CD8-positive, alpha-beta memory T cell (primary cell): ENCODE data around the gene OS9. TPM values are rescaled to one million over a fixed set of nuclear protein-coding genes. Genes with fewer than 3 reads are reported as not detected.
A peak's percentile ranks its signal among the peaks of the same experiment; 100 is the strongest.

ENCODE experiments used
- CTCF ChIA-PET: fragments of 350-600 bp; sonication (Branson Sonifier 250); formaldehyde crosslinking; loops from one replicate; lab custom pipeline; 2021; ENCODE audit warnings: antibody characterized with exemption; lab: Charles Lee
- POLR2A ChIA-PET: fragments of 350-600 bp; sonication (Branson Sonifier 250); formaldehyde crosslinking; loops from one replicate; lab custom pipeline; 2021; ENCODE audit warnings: antibody characterized with exemption; lab: Charles Lee
- DNase-seq, 5 donors: peaks; one replicate each; pipeline versions ENCODE4 v3.0.0 to v3.0.0-alpha.2; 2020 to 2022; ENCODE audit warnings: mixed read lengths in 1 of 5
- H3K27ac ChIP-seq: one replicate; pipeline ENCODE4 v1.7.0; 2013; ENCODE audit warnings: low read depth, mild to moderate bottlenecking, low read length, moderate library complexity
- H3K27me3 ChIP-seq: 2 replicates; pipeline ENCODE4 v1.7.0; 2013; ENCODE audit warnings: low read length, mild to moderate bottlenecking; ENCODE audit not compliant: insufficient read depth, poor library complexity, severe bottlenecking
- H3K36me3 ChIP-seq: 2 replicates; pipeline ENCODE4 v1.7.0; 2013; ENCODE audit warnings: mild to moderate bottlenecking, low read length, moderate library complexity; ENCODE audit not compliant: insufficient read depth
- H3K4me1 ChIP-seq: 2 replicates; pipeline ENCODE4 v1.7.0; 2013; ENCODE audit warnings: mild to moderate bottlenecking, low read length, moderate library complexity; ENCODE audit not compliant: insufficient read depth
- H3K4me3 ChIP-seq: 2 replicates; pipeline ENCODE4 v1.7.0; 2013; ENCODE audit warnings: mild to moderate bottlenecking, low read length
- H3K9me3 ChIP-seq: 2 replicates; pipeline ENCODE4 v1.7.0; 2013; ENCODE audit warnings: mild to moderate bottlenecking, low read length
- H3K27ac Mint-ChIP-seq, 8 donors: one replicate each; pipeline ENCODE4 v1.8.0; 2020 to 2021; ENCODE audit warnings: mixed read lengths in 8 of 8, mild to moderate bottlenecking in 6 of 8, inconsistent platforms in 3 of 8, moderate library complexity in 3 of 8
- H3K27me3 Mint-ChIP-seq, 2 donors: one replicate each; pipeline ENCODE4 v1.8.0; 2020 to 2021; ENCODE audit warnings: mixed read lengths in 2 of 2, mild to moderate bottlenecking in 1 of 2, moderate library complexity in 1 of 2
- H3K36me3 Mint-ChIP-seq, 3 donors: one replicate each; pipeline ENCODE4 v1.8.0; 2020 to 2021; ENCODE audit warnings: mixed read lengths in 3 of 3, inconsistent platforms in 1 of 3, mild to moderate bottlenecking in 1 of 3
- H3K4me1 Mint-ChIP-seq, 3 donors: one replicate each; pipeline ENCODE4 v1.8.0; 2020 to 2021; ENCODE audit warnings: mixed read lengths in 3 of 3, inconsistent platforms in 1 of 3, mild to moderate bottlenecking in 1 of 3
- H3K4me3 Mint-ChIP-seq, 7 donors: one replicate each; pipeline ENCODE4 v1.8.0; 2020 to 2021; ENCODE audit warnings: mixed read lengths in 7 of 7, mild to moderate bottlenecking in 6 of 7, moderate library complexity in 4 of 7, inconsistent platforms in 2 of 7
- H3K9me3 Mint-ChIP-seq, 5 donors: one replicate each; pipeline ENCODE4 v1.8.0; 2020 to 2022; ENCODE audit warnings: mixed read lengths in 5 of 5, mild to moderate bottlenecking in 3 of 5, moderate library complexity in 2 of 5, inconsistent platforms in 1 of 5
- polyA plus RNA-seq: library from polyadenylated mRNA; unstranded; fragments of 300-500 nt; fragmentation: Illumina TruSeq; gene quantifications from one replicate; pipeline ENCODE4 v1.2.3, GENCODE V29; 2021
- total RNA-seq, 2 experiments: library from RNA; stranded (reverse); gene quantifications; one replicate each; pipeline ENCODE4 v1.2.3, GENCODE V29; 2021

OS9 gene
- total and polyA plus RNA-seq, 3 experiments from 2014 or later = 86.9 to 103 (median 96.8) TPM

GRCh38 chr12:57764662-57765002 is 70.7 kb downstream of the OS9 start:
- Histone ChIP-seq H3K36me3 (peaks cover 4% of the 10 kb centered on the region), H3K4me3 (peak overlapping the region; percentile 70), H3K4me1 (peaks cover 24% of the 10 kb centered on the region), H3K27ac (no peak overlapping the region), H3K27me3 (peaks cover 18% of the 10 kb centered on the region), H3K9me3 (no peaks in the 10 kb centered on the region)
- ChIA-PET CTCF (interaction anchor here (0.8 to 4.8 kb wide), 9 partner anchors 8 to 140 kb away, joined by 3 to 37 read pairs (median 4); partner anchors contain the start of genes MARCHF9 and TSFM), POLR2A (no interaction called here)
- H3K4me3 Mint-ChIP-seq = peak overlapping the region; percentile 83 to 90 (median 85)
- peaks cover under 1 to 16% (median 6%) of the 10 kb centered on the region in 3 donors for H3K36me3 Mint-ChIP-seq
- peak overlapping the region in 1 of 8 donors; percentile 3 for H3K27ac Mint-ChIP-seq
- peaks cover 0 to 6% (median 0%) of the 10 kb centered on the region in 5 donors for H3K9me3 Mint-ChIP-seq
- peaks cover 24 to 36% (median 26%) of the 10 kb centered on the region in 3 donors for H3K4me1 Mint-ChIP-seq
- H3K27me3 Mint-ChIP-seq = peaks cover 30 to 33% of the 10 kb centered on the region in 2 donors
- DNase-seq = no peak

DNA sequence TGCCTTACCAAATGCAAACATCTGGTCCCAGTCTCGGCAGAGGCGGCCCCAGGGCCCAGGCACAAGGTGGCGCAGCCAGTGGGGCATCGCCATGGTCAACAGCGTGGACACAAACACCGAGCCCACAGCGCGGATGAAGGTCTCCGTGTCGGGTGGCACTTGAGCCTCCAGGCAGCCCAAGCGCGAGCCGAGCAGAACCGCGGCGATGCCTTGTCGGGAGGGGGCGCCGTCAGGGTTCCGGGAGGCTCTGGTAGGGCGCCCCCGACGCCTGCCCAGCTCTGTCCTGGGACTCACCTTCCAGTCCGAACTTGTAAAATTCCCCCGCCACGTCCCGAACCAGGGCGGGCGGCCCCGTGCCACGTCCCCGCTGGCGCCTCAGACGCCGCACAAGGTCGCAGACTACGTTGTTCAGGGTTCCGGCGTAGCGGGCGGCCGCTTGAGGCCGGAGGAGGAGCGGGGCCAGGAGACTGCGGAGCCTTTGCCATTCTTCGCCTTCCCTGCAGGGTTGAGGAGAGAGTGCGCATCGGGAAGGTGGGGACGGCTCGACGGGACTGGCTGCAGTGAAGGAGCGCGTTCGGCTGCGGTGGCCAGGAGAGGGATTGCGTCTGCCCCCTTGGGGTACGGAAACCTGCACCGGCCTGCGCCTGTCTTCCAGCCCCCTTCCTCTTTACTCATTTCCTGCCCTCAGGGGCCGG is 71.2 kb downstream of the OS9 start:
- Histone ChIP-seq H3K27me3 (peaks cover 18% of the 10 kb centered on the region), H3K4me1 (peaks cover 24% of the 10 kb centered on the region), H3K4me3 (peak overlapping the region; percentile 70), H3K9me3 (no peaks in the 10 kb centered on the region), H3K36me3 (peaks cover 4% of the 10 kb centered on the region), H3K27ac (no peak overlapping the region)
- ChIA-PET CTCF (interaction anchor here (0.8 to 4.8 kb wide), 9 partner anchors 9 to 139 kb away, joined by 3 to 37 read pairs (median 4); partner anchors contain the start of genes MARCHF9 and TSFM), POLR2A (no interaction called here)
- H3K4me3 Mint-ChIP-seq = peak overlapping the region; percentile 83 to 90 (median 85)
- H3K27me3 Mint-ChIP-seq = peaks cover 30 to 33% of the 10 kb centered on the region in 2 donors
- peak in 4 of 5 donors; percentile 32 to 67 (median 41) for DNase-seq
- peaks cover 0 to 15% (median 10%) of the 10 kb centered on the region in 3 donors for H3K36me3 Mint-ChIP-seq
- H3K9me3 Mint-ChIP-seq = peaks cover 0 to 6% (median 0%) of the 10 kb centered on the region in 5 donors
- H3K4me1 Mint-ChIP-seq = peaks cover 19 to 30% (median 21%) of the 10 kb centered on the region in 3 donors
- H3K27ac Mint-ChIP-seq = peak overlapping the region in 4 of 8 donors; percentile 29 to 95 (median 82)

DNA sequence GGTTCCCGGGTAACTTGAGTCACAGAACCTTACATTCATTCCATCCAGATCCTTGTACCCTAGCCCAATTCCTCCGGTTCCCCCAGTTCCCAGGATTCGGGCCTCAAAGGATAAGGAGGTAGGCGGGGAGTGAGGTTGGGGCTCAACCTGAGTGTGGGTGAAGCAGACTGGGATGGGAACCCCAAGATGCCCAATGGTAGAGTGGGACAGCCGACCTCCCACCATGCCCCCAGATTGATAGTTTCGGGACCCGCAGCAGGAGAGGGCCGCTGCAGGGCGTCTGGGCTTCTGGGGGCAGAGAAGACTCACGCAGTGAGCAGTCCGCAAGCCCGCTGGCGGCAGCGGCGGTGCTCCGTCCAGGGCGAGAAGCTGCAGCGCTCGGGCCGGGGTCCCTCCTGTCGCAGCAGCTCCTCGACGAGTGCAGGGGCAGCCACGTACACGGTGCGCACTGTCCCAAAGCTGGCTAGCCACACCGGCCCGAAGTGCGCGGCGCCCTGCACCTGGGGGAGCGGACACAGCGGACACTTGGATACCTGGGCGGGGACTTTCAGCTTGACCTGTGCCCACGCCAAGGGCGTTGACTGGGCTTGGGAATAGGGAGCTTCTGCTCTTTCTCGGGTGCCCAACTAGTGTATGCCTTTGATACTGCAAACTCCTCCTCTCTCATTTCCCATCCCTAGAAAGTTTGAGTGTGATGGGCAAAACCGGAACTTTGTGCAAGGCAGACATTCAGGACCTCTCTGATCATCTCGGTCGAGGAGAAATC is 71.9 kb downstream of the OS9 start:
- H3K9me3 Mint-ChIP-seq = peaks cover 0 to 6% (median 0%) of the 10 kb centered on the region in 5 donors
- H3K4me3 ChIP-seq = peak overlapping the region; percentile 70
- H3K4me1 Mint-ChIP-seq = peaks cover 24 to 31% (median 24%) of the 10 kb centered on the region in 3 donors
- H3K27me3 Mint-ChIP-seq = peaks cover 30 to 33% of the 10 kb centered on the region in 2 donors
- DNase-seq = no peak
- peak overlapping the region; percentile 83 to 90 (median 85) for H3K4me3 Mint-ChIP-seq
- ChIA-PET CTCF (interaction anchor here (1.3 to 4.8 kb wide), 4 partner anchors 10 to 138 kb away, joined by 5 to 37 read pairs (median 9); partner anchors contain the start of gene MARCHF9), POLR2A (interaction anchor here (0.5 to 1.8 kb wide), 2 partner anchors 11 to 50 kb away, joined by 11 to 12 read pairs; partner anchors contain the start of gene MARCHF9)
- H3K36me3 Mint-ChIP-seq = peaks cover 0 to 14% (median 10%) of the 10 kb centered on the region in 3 donors
- H3K36me3 ChIP-seq = peaks cover under 1% of the 10 kb centered on the region
- H3K9me3 ChIP-seq = no peaks in the 10 kb centered on the region
- peaks cover 18% of the 10 kb centered on the region for H3K27me3 ChIP-seq
- peak overlapping the region in 4 of 8 donors; percentile 13 to 86 (median 57) for H3K27ac Mint-ChIP-seq
- no peak overlapping the region for H3K27ac ChIP-seq
- H3K4me1 ChIP-seq = peaks cover 24% of the 10 kb centered on the region

GRCh38 chr12:57766464-57767304 is 72.8 kb downstream of the OS9 start, which contains the start of gene CYP27B1:
Gene CYP27B1 (minus strand): TSS chr12:57767078. CDS start chr12:57767041, 37 bp downstream.
- peaks cover 0 to 6% (median 0%) of the 10 kb centered on the region in 5 donors for H3K9me3 Mint-ChIP-seq
- H3K36me3 ChIP-seq = no peaks in the 10 kb centered on the region
- peaks cover 0 to 12% (median 10%) of the 10 kb centered on the region in 3 donors for H3K36me3 Mint-ChIP-seq
- H3K9me3 ChIP-seq = no peaks in the 10 kb centered on the region
- ChIA-PET POLR2A (interaction anchor here (0.5 to 1.8 kb wide), 2 partner anchors 12 to 50 kb away, joined by 11 to 12 read pairs; partner anchors contain the start of gene MARCHF9), CTCF (interaction anchor here (2.4 to 4.8 kb wide), 3 partner anchors 11 to 15 kb away, joined by 8 to 37 read pairs (median 10); partner anchors contain the start of gene MARCHF9)
- no peak for DNase-seq
- peak within 1 kb of the TSS; percentile 70 for H3K4me3 ChIP-seq
- peak within 1 kb of the TSS; percentile 83 to 90 (median 85) for H3K4me3 Mint-ChIP-seq
- H3K27me3 Mint-ChIP-seq = peaks cover 30 to 33% of the 10 kb centered on the region in 2 donors
- H3K27ac Mint-ChIP-seq = peak within 1 kb of the TSS in 3 of 8 donors; percentile 13 to 86 (median 44)
- H3K4me1 Mint-ChIP-seq = peaks cover 30 to 39% (median 32%) of the 10 kb centered on the region in 3 donors
- peaks cover 29% of the 10 kb centered on the region for H3K4me1 ChIP-seq
- H3K27ac ChIP-seq = no peak within 1 kb of the TSS
- H3K27me3 ChIP-seq = peaks cover 18% of the 10 kb centered on the region

DNA sequence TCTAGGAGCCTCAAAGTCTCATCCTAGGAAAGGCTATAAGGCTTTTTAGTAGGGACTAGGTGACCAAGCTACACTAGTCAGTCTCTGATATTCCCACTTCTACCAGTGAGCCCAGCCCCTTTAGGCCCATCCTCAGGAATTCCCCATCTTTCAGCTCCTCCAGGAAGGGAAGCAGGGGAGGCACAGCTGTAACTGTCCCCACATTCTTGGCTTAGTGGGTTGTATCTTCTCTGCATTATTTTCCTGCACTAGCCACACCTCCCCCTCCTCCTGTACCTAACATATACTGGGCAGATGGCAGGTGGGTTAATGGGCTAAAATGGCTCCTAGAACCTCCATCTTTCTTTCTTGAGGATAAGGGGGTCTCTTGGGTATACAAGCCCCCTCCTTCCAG is 73.4 kb downstream of the OS9 start:
- Histone ChIP-seq H3K9me3 (no peaks in the 10 kb centered on the region), H3K36me3 (no peaks in the 10 kb centered on the region), H3K27me3 (peaks cover 18% of the 10 kb centered on the region), H3K27ac (no peak overlapping the region), H3K4me3 (no peak overlapping the region), H3K4me1 (peaks cover 29% of the 10 kb centered on the region)
- ChIA-PET CTCF (interaction anchor here (1.0 to 4.8 kb wide), 2 partner anchors 11 to 137 kb away, joined by 3 to 37 read pairs; partner anchors contain the start of gene MARCHF9), POLR2A (interaction anchor here (0.6 to 1.8 kb wide), 2 partner anchors 12 to 15 kb away, joined by 3 to 12 read pairs; partner anchors contain the start of genes CDK4 and MARCHF9)
- H3K36me3 Mint-ChIP-seq = peaks cover 0 to 15% (median 10%) of the 10 kb centered on the region in 3 donors
- no peak for DNase-seq
- peaks cover 0 to 6% (median 0%) of the 10 kb centered on the region in 5 donors for H3K9me3 Mint-ChIP-seq
- peak overlapping the region in 4 of 7 donors; percentile 5 to 90 (median 84) for H3K4me3 Mint-ChIP-seq
- H3K27me3 Mint-ChIP-seq = peaks cover 30 to 33% of the 10 kb centered on the region in 2 donors
- no peak overlapping the region for H3K27ac Mint-ChIP-seq
- H3K4me1 Mint-ChIP-seq = peaks cover 34 to 44% (median 35%) of the 10 kb centered on the region in 3 donors

DNA sequence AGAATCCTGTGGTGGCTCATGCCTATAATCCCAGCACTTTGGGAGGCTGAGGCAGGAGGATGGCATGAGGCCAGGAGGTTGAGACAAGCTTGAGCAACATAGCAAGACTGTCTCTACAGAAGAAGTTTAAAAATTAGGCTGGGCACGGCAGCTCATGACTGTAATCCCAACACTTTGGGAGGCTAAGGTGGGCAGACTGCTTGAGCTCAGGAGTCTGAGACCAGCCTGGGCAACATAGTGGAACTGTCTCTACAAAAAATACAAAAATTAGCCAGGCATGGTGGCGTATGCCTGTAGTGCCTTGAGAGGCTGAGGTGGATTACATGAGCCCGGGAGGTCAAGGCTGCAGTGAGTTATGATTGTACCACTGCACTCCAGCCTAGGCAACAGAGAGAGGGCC is 73.9 kb downstream of the OS9 start:
- DNase-seq = no peak
- peaks cover 0 to 16% (median 10%) of the 10 kb centered on the region in 3 donors for H3K36me3 Mint-ChIP-seq
- H3K27ac Mint-ChIP-seq = no peak overlapping the region
- H3K4me1 Mint-ChIP-seq = peaks cover 35 to 46% (median 37%) of the 10 kb centered on the region in 3 donors
- Histone ChIP-seq H3K27ac (no peak overlapping the region), H3K9me3 (no peaks in the 10 kb centered on the region), H3K4me3 (no peak overlapping the region), H3K36me3 (no peaks in the 10 kb centered on the region), H3K4me1 (peaks cover 34% of the 10 kb centered on the region), H3K27me3 (peaks cover 18% of the 10 kb centered on the region)
- H3K4me3 Mint-ChIP-seq = peak overlapping the region in 1 of 7 donors; percentile 83
- H3K27me3 Mint-ChIP-seq = peaks cover 30 to 33% of the 10 kb centered on the region in 2 donors
- ChIA-PET POLR2A (interaction anchor here (0.6 to 1.8 kb wide), 2 partner anchors 13 to 16 kb away, joined by 3 to 12 read pairs; partner anchors contain the start of genes CDK4 and MARCHF9), CTCF (interaction anchor here (1.0 to 4.8 kb wide), 2 partner anchors 12 to 137 kb away, joined by 3 to 37 read pairs; partner anchors contain the start of gene MARCHF9)
- peaks cover 0 to 6% (median 0%) of the 10 kb centered on the region in 5 donors for H3K9me3 Mint-ChIP-seq
